A673 (cell line): ENCODE data around the gene TBC1D32. TPM values are rescaled to one million over a fixed set of nuclear protein-coding genes. Genes with fewer than 3 reads are reported as not detected.
"Not testable (repeated sequence)": the region's sequence is repeated elsewhere in the genome, so short reads cannot be mapped to it uniquely, and the experiment has no call there.

Experiments
- BruUV-seq: library from RNA; stranded (reverse); fragments of 400-500 nt; replicated peaks from 2 replicates; lab custom pipeline; 2021; lab: Mats Ljungman, UMichigan
- CTCF ChIA-PET: fragments of 300-600 bp; sonication (Branson Sonifier 250); formaldehyde crosslinking; loops from one replicate; lab custom pipeline; 2022; ENCODE audit warnings: antibody characterized with exemption; lab: Charles Lee
- POLR2A ChIA-PET: fragments of 300-600 bp; sonication (Branson Sonifier 250); formaldehyde crosslinking; loops from one replicate; lab custom pipeline; 2022; ENCODE audit warnings: antibody characterized with exemption; ENCODE audit not compliant: low non-redundant PET; lab: Charles Lee
- DNase-seq: peaks from one replicate; pipeline ENCODE4 v3.0.0-alpha.2; 2015; ENCODE audit warnings: low spot score
- H3K27ac ChIP-seq: fragments of 200-600 bp; sonication (generic); 2 replicates; pipeline ENCODE4 v1.5.1; 2016; ENCODE audit warnings: mixed run types, low read depth, mild to moderate bottlenecking, mixed read lengths, antibody characterized with exemption, low read length; ENCODE audit not compliant: poor library complexity, severe bottlenecking
- H3K27me3 ChIP-seq: fragments of 200-600 bp; sonication (generic); replicated peaks from 2 replicates; pipeline ENCODE4 v1.6.1; 2017; ENCODE audit warnings: mixed run types, low read depth, mild to moderate bottlenecking, mixed read lengths, antibody characterized with exemption, low read length; ENCODE audit not compliant: insufficient read depth, poor library complexity
- H3K36me3 ChIP-seq: fragments of 200-600 bp; sonication (generic); 2 replicates; pipeline ENCODE4 v1.6.1; 2016; ENCODE audit warnings: mixed run types, mild to moderate bottlenecking, mixed read lengths, antibody characterized with exemption, low read length; ENCODE audit not compliant: insufficient read depth, poor library complexity, severe bottlenecking
- H3K4me1 ChIP-seq: fragments of 200-600 bp; sonication (generic); 2 replicates; pipeline ENCODE4 v1.6.1; 2017; ENCODE audit warnings: mixed run types, mild to moderate bottlenecking, mixed read lengths, antibody characterized with exemption, low read length; ENCODE audit not compliant: insufficient read depth, poor library complexity, severe bottlenecking
- H3K4me3 ChIP-seq: fragments of 200-600 bp; sonication (generic); 2 replicates; pipeline ENCODE4 v1.5.1; 2016; ENCODE audit warnings: low read depth, mixed run types, mild to moderate bottlenecking, mixed read lengths, low read length; ENCODE audit not compliant: poor library complexity, severe bottlenecking
- H3K9me3 ChIP-seq: fragments of 200-600 bp; sonication (generic); 2 replicates; pipeline ENCODE4 v1.6.1; 2016; ENCODE audit warnings: mixed run types, low read depth, mild to moderate bottlenecking, mixed read lengths, antibody characterized with exemption, low read length; ENCODE audit not compliant: poor library complexity, severe bottlenecking
- CTCF ChIP-seq: fragments of 300-800, 200-600 bp; sonication (generic); conservative IDR thresholded peaks from 2 replicates; pipeline ENCODE4 v1.5.1; 2017; ENCODE audit warnings: low read depth, mild to moderate bottlenecking, antibody characterized with exemption, low read length, moderate library complexity, mixed read lengths
- EZH2 ChIP-seq: fragments of 200-600 bp; sonication (generic); IDR thresholded peaks from 2 replicates; pipeline ENCODE4 v1.6.1; 2017; ENCODE audit warnings: borderline replicate concordance, low read depth, mild to moderate bottlenecking, mixed read lengths, antibody characterized with exemption, low read length; ENCODE audit not compliant: poor library complexity, severe bottlenecking
- intact Hi-C: fragments of 100-400 bp; cut with micrococcal nuclease; formaldehyde crosslinking; loops from one replicate; pipeline ENCODE4 v1.10.0; 2022; ENCODE audit not compliant: unreplicated experiment
- total RNA-seq: library from RNA; stranded (reverse); gene quantifications from 2 replicates; pipeline ENCODE4 v1.2.3, GENCODE V29; 2021

The TBC1D32 gene
- total RNA-seq, 1 experiment from 2014 or later = 10.4 TPM

GRCh38 chr6:121338956-121339355 lies 4.7 kb upstream of the TBC1D32 start:
- TF ChIP-seq CTCF = no peak
- no peak for TF ChIP-seq EZH2
- CTCF ChIA-PET = no interaction called here
- intact Hi-C loops = no loop called here
- H3K4me3 ChIP-seq = no peak overlapping the region
- no TSS peak for BruUV-seq
- H3K27me3 ChIP-seq = no peaks in the 10 kb centered on the region
- H3K9me3 ChIP-seq = no peaks in the 10 kb centered on the region
- no peak for DNase-seq
- no peaks in the 10 kb centered on the region for H3K36me3 ChIP-seq
- POLR2A ChIA-PET = no interaction called here
- no peak overlapping the region for H3K27ac ChIP-seq
- H3K4me1 ChIP-seq = no peaks in the 10 kb centered on the region

- intact Hi-C loops = no loop called here
- ChIA-PET CTCF (no interaction called here), POLR2A (no interaction called here)
- Histone ChIP-seq H3K36me3 (no peaks in the 10 kb centered on the region), H3K27me3 (no peaks in the 10 kb centered on the region), H3K27ac (no peak overlapping the region), H3K4me1 (no peaks in the 10 kb centered on the region), H3K9me3 (no peaks in the 10 kb centered on the region), H3K4me3 (no peak overlapping the region)
- DNase-seq = no peak
- TF ChIP-seq EZH2 (no peak), CTCF (no peak)
- no TSS peak for BruUV-seq
Observed at GRCh38 chr6:121338366-121338765, 4.1 kb upstream of the TBC1D32 start.

GRCh38 chr6:121335087-121336008 lies 1.1 kb upstream of the TBC1D32 start:
- no peak for DNase-seq
- Histone ChIP-seq H3K4me1 (peaks cover 3% of the 10 kb centered on the region), H3K27me3 (no peaks in the 10 kb centered on the region), H3K27ac (peak overlapping the region; percentile 88), H3K36me3 (no peaks in the 10 kb centered on the region), H3K9me3 (no peaks in the 10 kb centered on the region), H3K4me3 (peak overlapping the region; percentile 70)
- TF ChIP-seq EZH2 (no peak), CTCF (no peak)
- CTCF ChIA-PET = no interaction called here
- POLR2A ChIA-PET = no interaction called here
- intact Hi-C loops = no loop called here
- no TSS peak for BruUV-seq

GRCh38 chr6:121333694-121334093 lies 586 bp downstream of the TBC1D32 start:
- H3K9me3 ChIP-seq, DNase-seq, POLR2A ChIA-PET, H3K36me3 ChIP-seq, H3K4me1 ChIP-seq, intact Hi-C loops, H3K27ac ChIP-seq, H3K27me3 ChIP-seq, CTCF ChIA-PET: not testable (repeated sequence)
- TSS peak; percentile 48 for BruUV-seq
- H3K4me3 ChIP-seq = peak overlapping the region; percentile 70
